Liver (tissue), 9 donors: ENCODE data around the gene ERC1. TPM values are rescaled to one million over a fixed set of nuclear protein-coding genes. Genes with fewer than 3 reads are reported as not detected.

Source experiments
- DNase-seq: peaks from one replicate; pipeline ENCODE4 v3.0.0-alpha.2; 2017; ENCODE audit warnings: low spot score
- H3K27ac ChIP-seq, 2 donors: one replicate each; pipeline ENCODE4 v1.7.0; 2013; ENCODE audit warnings: inconsistent platforms in 2 of 2, low read length in 2 of 2, control low read depth in 1 of 2, low read depth in 1 of 2, mild to moderate bottlenecking in 1 of 2
- H3K27me3 ChIP-seq, 4 donors: one replicate each; pipeline versions ENCODE4 v1.6.1 to v1.7.0; 2013; ENCODE audit warnings: low read length in 3 of 4, inconsistent platforms in 1 of 4, mild to moderate bottlenecking in 1 of 4, moderate library complexity in 1 of 4; ENCODE audit not compliant: control insufficient read depth in 4 of 4, insufficient read depth in 4 of 4
- H3K36me3 ChIP-seq, 4 donors: one replicate each; pipeline versions ENCODE4 v1.6.1 to v1.7.0; 2013; ENCODE audit warnings: low read length in 3 of 4, mild to moderate bottlenecking in 3 of 4, low read depth in 1 of 4, moderate library complexity in 1 of 4; ENCODE audit not compliant: control insufficient read depth in 4 of 4, insufficient read depth in 3 of 4
- H3K4me1 ChIP-seq, 4 donors: one replicate each; pipeline versions ENCODE4 v1.6.1 to v1.7.0; 2013; ENCODE audit warnings: low read length in 3 of 4, mild to moderate bottlenecking in 3 of 4, moderate library complexity in 1 of 4; ENCODE audit not compliant: control insufficient read depth in 4 of 4, insufficient read depth in 4 of 4
- H3K4me3 ChIP-seq, 3 donors: one replicate each; pipeline versions ENCODE4 v1.6.1 to v1.7.0; 2013; ENCODE audit warnings: low read length in 3 of 3, control low read depth in 1 of 3, low read depth in 1 of 3, mild to moderate bottlenecking in 1 of 3
- H3K9ac ChIP-seq, 2 donors: one replicate each; pipeline ENCODE4 v1.7.0; 2013; ENCODE audit warnings: low read length in 2 of 2, mild to moderate bottlenecking in 2 of 2, moderate library complexity in 2 of 2, control low read depth in 1 of 2, low read depth in 1 of 2
- H3K9me3 ChIP-seq, 4 donors: one replicate each; pipeline versions ENCODE4 v1.6.1 to v1.7.0; 2013; ENCODE audit warnings: low read length in 3 of 4; ENCODE audit not compliant: control insufficient read depth in 4 of 4
- FOXA1 ChIP-seq: IDR thresholded peaks from 2 replicates; pipeline ENCODE4 v1.6.1; 2016; ENCODE audit warnings: antibody characterized with exemption
- FOXA2 ChIP-seq: IDR thresholded peaks from 2 replicates; pipeline ENCODE4 v1.6.1; 2016; ENCODE audit warnings: antibody characterized with exemption
- GABPA ChIP-seq, 2 donors: IDR thresholded peaks in 1 of 2; conservative IDR thresholded peaks in 1 of 2; 2 replicates each; pipeline ENCODE4 v1.6.1; 2016; ENCODE audit warnings: antibody characterized with exemption in 2 of 2, mild to moderate bottlenecking in 1 of 2, moderate library complexity in 1 of 2
- HNF4A ChIP-seq, 2 donors: conservative IDR thresholded peaks; 2 replicates each; pipeline ENCODE4 v1.6.1; 2016; ENCODE audit warnings: antibody characterized with exemption in 2 of 2, mild to moderate bottlenecking in 2 of 2
- HNF4G ChIP-seq: IDR thresholded peaks from 2 replicates; pipeline ENCODE4 v1.6.1; 2016; ENCODE audit warnings: antibody characterized with exemption
- JUND ChIP-seq, 2 donors: IDR thresholded peaks; 2 replicates each; pipeline ENCODE4 v1.6.1; 2016; ENCODE audit warnings: antibody characterized with exemption in 2 of 2
- NR2F2 ChIP-seq: IDR thresholded peaks from 2 replicates; pipeline ENCODE4 v1.6.1; 2016; ENCODE audit warnings: antibody characterized with exemption
- RAD21 ChIP-seq, 2 donors: IDR thresholded peaks; 2 replicates each; pipeline ENCODE4 v1.6.1; 2016; ENCODE audit warnings: antibody characterized with exemption in 2 of 2, mild to moderate bottlenecking in 2 of 2
- REST ChIP-seq: IDR thresholded peaks from 2 replicates; pipeline ENCODE4 v1.6.1; 2016; ENCODE audit warnings: antibody characterized with exemption, mild to moderate bottlenecking
- RXRA ChIP-seq, 2 donors: IDR thresholded peaks; 2 replicates each; pipeline ENCODE4 v1.6.1; 2017 to 2018; ENCODE audit warnings: antibody characterized with exemption in 2 of 2, mild to moderate bottlenecking in 1 of 2
- SP1 ChIP-seq: IDR thresholded peaks from 2 replicates; pipeline ENCODE4 v1.6.1; 2018; ENCODE audit warnings: antibody characterized with exemption, mild to moderate bottlenecking
- YY1 ChIP-seq: IDR thresholded peaks from 2 replicates; pipeline ENCODE4 v1.6.1; 2016; ENCODE audit warnings: antibody characterized with exemption, mild to moderate bottlenecking
- WGBS: extraction: QIAGEN DNeasy Blood & Tissue Kit; methylation state at CpG from one replicate; pipeline ENCODE4 v1.1.7; 2013; 5-methylcytosine and 5-hydroxymethylcytosine counted together
- polyA plus RNA-seq, 2 donors: library from polyadenylated mRNA; stranded (reverse) in 1 of 2; unstranded in 1 of 2; fragments of 200-250 nt in 1 of 2; fragments of >200 nt in 1 of 2; fragmentation: Nextera tagmentation in 1 of 2; extraction: Ambion mirVana in 1 of 2; gene quantifications; one replicate each; pipeline versions ENCODE4 v1.2.1 to v1.2.3, GENCODE V29; 2013 to 2015
- total RNA-seq, 2 donors: library from RNA; depleted of rRNA; stranded (reverse); fragments of >200 nt; gene quantifications; one replicate each; pipeline ENCODE4 v1.2.3, GENCODE V29; 2014
- TF ChIP-seq, protein P1 (sequence below): IDR thresholded peaks from 2 replicates; pipeline ENCODE4 v1.6.1; 2016; ENCODE audit warnings: antibody characterized with exemption
- TF ChIP-seq, protein P2 (sequence below): IDR thresholded peaks from 2 replicates; pipeline ENCODE4 v1.6.1; 2016; ENCODE audit warnings: antibody characterized with exemption
- TF ChIP-seq, protein P3 (sequence below): fragments of 150-350 bp; IDR thresholded peaks from 2 replicates; pipeline ENCODE4 v1.5.1; 2017; ENCODE audit warnings: improper control_type of control experiment, low read depth, low read length; ENCODE audit not compliant: missing input control
- TF ChIP-seq, protein P4 (sequence below): IDR thresholded peaks from 2 replicates; pipeline ENCODE4 v1.6.1; 2016; ENCODE audit warnings: antibody characterized with exemption
- donor health status: healthy.
- donor health status: healthy.
- donor health status: healthy.
- donor health status: healthy.
- donor health status: healthy.

Gene ERC1
- total and polyA plus RNA-seq, 4 donors: 6.2 to 50.2 (median 10.3) TPM

GRCh38 chr12:1188016-1188415 lies 197.0 kb downstream of the ERC1 start:
- 91% methylated on average over 4 of the region's 4 CpGs for WGBS
- TF ChIP-seq RAD21 (IDR thresholded peaks at IDR 0.05): no peak
- no peak for TF ChIP-seq GABPA (IDR thresholded peaks at IDR 0.05 in 1 of 2, conservative IDR thresholded peaks at IDR 0.05 in 1 of 2)
- no peak for TF ChIP-seq HNF4A (conservative IDR thresholded peaks at IDR 0.05)
- TF ChIP-seq HNF4G: no peak
- no peak for TF ChIP-seq YY1
- TF ChIP-seq, protein P1, sequence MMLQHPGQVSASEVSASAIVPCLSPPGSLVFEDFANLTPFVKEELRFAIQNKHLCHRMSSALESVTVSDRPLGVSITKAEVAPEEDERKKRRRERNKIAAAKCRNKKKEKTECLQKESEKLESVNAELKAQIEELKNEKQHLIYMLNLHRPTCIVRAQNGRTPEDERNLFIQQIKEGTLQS: no peak
- no peaks in the 10 kb centered on the region for H3K9me3 ChIP-seq
- H3K4me3 ChIP-seq: no peak overlapping the region
- H3K9ac ChIP-seq: no peak overlapping the region
- peaks cover 2 to 8% (median 5%) of the 10 kb centered on the region in 4 donors for H3K36me3 ChIP-seq
- H3K27me3 ChIP-seq: no peaks in the 10 kb centered on the region
- no peak overlapping the region for H3K27ac ChIP-seq
- peaks cover 0 to 3% (median under 1%) of the 10 kb centered on the region in 4 donors for H3K4me1 ChIP-seq
- DNase-seq: no peak

DNA sequence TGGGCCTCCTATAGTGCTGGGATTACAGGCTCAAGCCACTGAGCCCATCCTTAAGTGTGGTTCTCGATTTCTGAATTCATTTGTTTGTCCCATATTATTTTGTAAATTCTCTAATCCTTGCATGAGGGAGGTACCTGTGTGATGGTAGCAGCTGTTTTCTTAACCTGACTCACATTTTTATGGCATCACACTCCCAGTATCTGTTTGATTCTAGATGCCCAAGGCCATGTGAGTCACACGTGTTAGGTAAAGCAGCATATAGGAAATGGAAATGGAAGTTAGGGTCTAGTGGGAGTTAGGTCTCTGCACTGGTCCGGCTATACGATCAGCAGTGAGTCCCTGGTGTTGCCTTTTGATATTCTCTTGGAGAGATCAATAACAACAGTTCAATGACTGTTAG lies 198.1 kb downstream of the ERC1 start:
- no peak overlapping the region for H3K9ac ChIP-seq
- WGBS: 95% methylated on average over 4 of the region's 4 CpGs
- no peaks in the 10 kb centered on the region for H3K27me3 ChIP-seq
- DNase-seq: no peak
- H3K36me3 ChIP-seq: peaks cover 0 to 7% (median 4%) of the 10 kb centered on the region in 4 donors
- no peaks in the 10 kb centered on the region for H3K9me3 ChIP-seq
- no peak overlapping the region for H3K27ac ChIP-seq
- no peak overlapping the region for H3K4me3 ChIP-seq
- no peak for TF ChIP-seq RAD21 (IDR thresholded peaks at IDR 0.05)
- no peak for TF ChIP-seq NR2F2
- no peak for TF ChIP-seq GABPA (IDR thresholded peaks at IDR 0.05 in 1 of 2, conservative IDR thresholded peaks at IDR 0.05 in 1 of 2)
- TF ChIP-seq, protein P2, sequence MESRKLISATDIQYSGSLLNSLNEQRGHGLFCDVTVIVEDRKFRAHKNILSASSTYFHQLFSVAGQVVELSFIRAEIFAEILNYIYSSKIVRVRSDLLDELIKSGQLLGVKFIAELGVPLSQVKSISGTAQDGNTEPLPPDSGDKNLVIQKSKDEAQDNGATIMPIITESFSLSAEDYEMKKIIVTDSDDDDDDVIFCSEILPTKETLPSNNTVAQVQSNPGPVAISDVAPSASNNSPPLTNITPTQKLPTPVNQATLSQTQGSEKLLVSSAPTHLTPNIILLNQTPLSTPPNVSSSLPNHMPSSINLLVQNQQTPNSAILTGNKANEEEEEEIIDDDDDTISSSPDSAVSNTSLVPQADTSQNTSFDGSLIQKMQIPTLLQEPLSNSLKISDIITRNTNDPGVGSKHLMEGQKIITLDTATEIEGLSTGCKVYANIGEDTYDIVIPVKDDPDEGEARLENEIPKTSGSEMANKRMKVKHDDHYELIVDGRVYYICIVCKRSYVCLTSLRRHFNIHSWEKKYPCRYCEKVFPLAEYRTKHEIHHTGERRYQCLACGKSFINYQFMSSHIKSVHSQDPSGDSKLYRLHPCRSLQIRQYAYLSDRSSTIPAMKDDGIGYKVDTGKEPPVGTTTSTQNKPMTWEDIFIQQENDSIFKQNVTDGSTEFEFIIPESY: no peak
- TF ChIP-seq FOXA2: no peak
- no peak for TF ChIP-seq HNF4A (conservative IDR thresholded peaks at IDR 0.05)
- H3K4me1 ChIP-seq: peaks cover 0 to 6% (median under 1%) of the 10 kb centered on the region in 4 donors

- 96% methylated on average over 4 of the region's 4 CpGs for WGBS
- Histone ChIP-seq H3K27ac (no peak overlapping the region), H3K9me3 (no peaks in the 10 kb centered on the region), H3K9ac (no peak overlapping the region), H3K4me1 (peaks cover 0 to 3% (median 0%) of the 10 kb centered on the region in 4 donors), H3K4me3 (no peak overlapping the region), H3K27me3 (no peaks in the 10 kb centered on the region), H3K36me3 (peaks cover 0 to 4% (median 3%) of the 10 kb centered on the region in 4 donors)
- no peak for TF ChIP-seq YY1
- TF ChIP-seq RAD21 (IDR thresholded peaks at IDR 0.05): no peak
- TF ChIP-seq, protein P3, sequence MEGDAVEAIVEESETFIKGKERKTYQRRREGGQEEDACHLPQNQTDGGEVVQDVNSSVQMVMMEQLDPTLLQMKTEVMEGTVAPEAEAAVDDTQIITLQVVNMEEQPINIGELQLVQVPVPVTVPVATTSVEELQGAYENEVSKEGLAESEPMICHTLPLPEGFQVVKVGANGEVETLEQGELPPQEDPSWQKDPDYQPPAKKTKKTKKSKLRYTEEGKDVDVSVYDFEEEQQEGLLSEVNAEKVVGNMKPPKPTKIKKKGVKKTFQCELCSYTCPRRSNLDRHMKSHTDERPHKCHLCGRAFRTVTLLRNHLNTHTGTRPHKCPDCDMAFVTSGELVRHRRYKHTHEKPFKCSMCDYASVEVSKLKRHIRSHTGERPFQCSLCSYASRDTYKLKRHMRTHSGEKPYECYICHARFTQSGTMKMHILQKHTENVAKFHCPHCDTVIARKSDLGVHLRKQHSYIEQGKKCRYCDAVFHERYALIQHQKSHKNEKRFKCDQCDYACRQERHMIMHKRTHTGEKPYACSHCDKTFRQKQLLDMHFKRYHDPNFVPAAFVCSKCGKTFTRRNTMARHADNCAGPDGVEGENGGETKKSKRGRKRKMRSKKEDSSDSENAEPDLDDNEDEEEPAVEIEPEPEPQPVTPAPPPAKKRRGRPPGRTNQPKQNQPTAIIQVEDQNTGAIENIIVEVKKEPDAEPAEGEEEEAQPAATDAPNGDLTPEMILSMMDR: no peak
- no peak for TF ChIP-seq NR2F2
- TF ChIP-seq, protein P1: no peak
- no peak for TF ChIP-seq JUND (IDR thresholded peaks at IDR 0.05)
- TF ChIP-seq, protein P4, sequence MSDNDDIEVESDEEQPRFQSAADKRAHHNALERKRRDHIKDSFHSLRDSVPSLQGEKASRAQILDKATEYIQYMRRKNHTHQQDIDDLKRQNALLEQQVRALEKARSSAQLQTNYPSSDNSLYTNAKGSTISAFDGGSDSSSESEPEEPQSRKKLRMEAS: no peak
- TF ChIP-seq REST: no peak
- TF ChIP-seq SP1: no peak
- no peak for TF ChIP-seq FOXA2
- TF ChIP-seq RXRA (IDR thresholded peaks at IDR 0.05): no peak
- TF ChIP-seq, protein P2: no peak
- TF ChIP-seq FOXA1: no peak
- TF ChIP-seq GABPA (IDR thresholded peaks at IDR 0.05 in 1 of 2, conservative IDR thresholded peaks at IDR 0.05 in 1 of 2): no peak
- no peak for TF ChIP-seq HNF4G
- no peak for DNase-seq
Measured at GRCh38 chr12:1195513-1195912, 204.5 kb downstream of the ERC1 start.
